Measurements from ENCODE around the gene SYMPK.

SYMPK gene

DNA sequence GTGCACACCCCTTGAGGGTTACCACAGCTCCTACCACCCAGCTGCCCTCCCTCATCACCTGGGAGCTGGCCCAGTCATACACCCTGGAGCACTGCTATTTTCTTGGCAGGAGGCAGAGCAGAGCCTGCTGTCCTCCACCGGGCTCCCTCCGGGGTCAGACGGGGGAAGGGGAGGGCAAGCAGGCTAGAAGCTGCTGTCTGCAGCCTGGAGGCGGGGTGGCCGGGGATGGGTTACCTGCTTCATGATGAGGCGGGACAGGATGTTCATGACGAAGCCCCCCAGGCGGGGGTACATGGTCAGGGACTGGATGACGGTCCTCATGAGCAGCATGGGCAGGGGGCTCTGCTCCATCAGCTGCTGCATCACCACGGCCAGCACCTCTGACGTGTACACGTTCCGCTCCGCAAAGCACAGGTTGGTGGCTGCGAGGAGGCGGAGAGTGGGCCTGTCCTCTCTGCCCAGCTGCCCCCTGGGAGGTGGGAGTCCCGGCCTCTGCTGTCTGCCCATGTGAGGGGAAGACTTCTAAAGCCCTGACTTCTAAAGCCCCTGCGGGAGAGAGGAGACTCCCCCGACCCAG, 45.1 kb downstream of the SYMPK start:
- H3K27me3 ChIP-seq (ENCODE audit: control insufficient read depth, insufficient read depth, low read length) = no peaks in the 10 kb centered on the region
- H3K4me1 ChIP-seq (ENCODE audit: control insufficient read depth, insufficient read depth, low read length) = peaks cover 6% of the 10 kb centered on the region
- peak overlapping the region; percentile 37 for H3K9ac ChIP-seq (ENCODE audit: low read depth, low read length)
- no peaks in the 10 kb centered on the region for H3K9me3 ChIP-seq (ENCODE audit: control insufficient read depth, insufficient read depth, low read length)
- peaks cover 28% of the 10 kb centered on the region for H3K36me3 ChIP-seq (ENCODE audit: control insufficient read depth, insufficient read depth, low read length)
- peak overlapping the region; percentile 30 for H3K4me3 ChIP-seq (ENCODE audit: low read depth, low read length)

DNA sequence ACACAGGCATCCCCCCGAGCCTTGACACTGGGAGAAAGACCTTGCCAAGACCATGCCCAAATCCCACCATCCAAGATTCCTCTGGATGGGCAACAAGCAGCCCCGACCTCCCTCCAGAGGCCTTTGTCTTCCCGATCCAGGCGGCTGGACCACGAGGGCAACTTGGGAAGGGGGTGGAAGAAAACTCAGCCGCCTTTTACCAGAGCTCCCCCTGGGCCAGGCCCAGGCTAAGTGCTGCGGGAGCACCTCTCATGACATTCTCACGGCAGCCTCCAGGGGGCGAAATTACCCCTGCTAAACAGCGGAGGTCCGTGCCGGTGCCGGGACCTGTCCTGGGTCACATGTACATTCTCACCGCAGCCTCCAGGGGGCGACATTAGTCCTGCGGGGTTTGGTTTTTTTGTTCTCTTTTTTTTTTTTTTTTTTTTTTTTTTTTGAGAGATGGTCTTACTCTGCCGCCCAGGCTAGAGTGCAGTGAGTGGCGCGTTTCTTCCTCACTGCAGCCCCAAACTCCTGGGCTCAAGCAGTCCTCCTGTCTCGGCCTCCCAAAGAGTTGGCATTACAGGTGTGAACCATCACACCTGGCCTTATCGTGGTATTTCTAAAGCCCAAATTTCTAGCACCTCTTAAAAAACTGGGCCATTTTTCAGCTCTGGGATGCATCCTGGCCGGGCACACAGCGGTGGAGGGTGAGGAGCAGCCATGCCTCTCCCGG, 45.8 kb downstream of the SYMPK start:
- H3K4me3 ChIP-seq (ENCODE audit: low read depth, low read length) = peak overlapping the region; percentile 73
- H3K27me3 ChIP-seq (ENCODE audit: control insufficient read depth, insufficient read depth, low read length) = no peaks in the 10 kb centered on the region
- peak overlapping the region; percentile 61 for H3K9ac ChIP-seq (ENCODE audit: low read depth, low read length)
- peaks cover 6% of the 10 kb centered on the region for H3K4me1 ChIP-seq (ENCODE audit: control insufficient read depth, insufficient read depth, low read length)
- no peaks in the 10 kb centered on the region for H3K9me3 ChIP-seq (ENCODE audit: control insufficient read depth, insufficient read depth, low read length)
- H3K36me3 ChIP-seq (ENCODE audit: control insufficient read depth, insufficient read depth, low read length) = peaks cover 22% of the 10 kb centered on the region

DNA sequence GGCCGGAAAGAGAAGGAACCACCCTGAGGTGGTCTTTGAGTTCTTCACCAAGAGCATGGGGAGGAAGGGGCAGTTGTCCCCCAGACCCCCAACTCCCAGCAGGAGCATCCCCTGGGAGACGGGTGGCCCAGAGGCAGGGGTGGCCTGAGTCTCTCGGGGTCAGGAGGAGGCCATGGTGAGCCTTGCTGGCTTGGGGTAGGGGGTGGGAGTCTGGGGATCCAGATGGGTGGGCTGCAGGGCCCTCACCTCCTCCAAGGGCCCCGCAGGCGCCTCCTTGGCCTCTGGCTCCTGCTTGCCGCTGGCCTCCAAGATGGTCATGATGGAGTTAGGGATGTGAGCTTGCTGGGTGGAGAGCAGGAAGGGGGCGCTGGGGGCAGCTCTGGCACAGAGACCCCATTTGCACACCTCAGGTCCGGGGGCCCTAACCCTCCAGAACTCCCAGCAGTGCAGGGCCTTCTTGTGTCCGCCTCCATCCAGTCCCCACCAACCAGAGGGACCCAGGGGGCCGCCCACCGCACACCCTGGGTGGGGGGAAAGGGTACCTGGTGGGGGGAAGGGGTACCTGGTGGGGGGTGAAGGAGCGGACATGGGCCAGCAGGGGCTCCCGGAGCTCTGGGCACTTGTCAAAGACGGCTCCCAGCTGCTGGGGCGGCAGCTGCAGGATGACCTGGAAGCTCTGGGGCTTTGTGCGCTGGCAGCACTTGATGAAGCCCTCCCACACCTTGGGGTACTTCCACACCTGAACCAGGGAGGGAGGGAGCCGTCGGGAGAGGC, 46.5 kb downstream of the SYMPK start:
- peak overlapping the region; percentile 73 for H3K4me3 ChIP-seq (ENCODE audit: low read depth, low read length)
- H3K4me1 ChIP-seq (ENCODE audit: control insufficient read depth, insufficient read depth, low read length) = peaks cover 6% of the 10 kb centered on the region
- peak overlapping the region; percentile 83 for H3K9ac ChIP-seq (ENCODE audit: low read depth, low read length)
- no peaks in the 10 kb centered on the region for H3K9me3 ChIP-seq (ENCODE audit: control insufficient read depth, insufficient read depth, low read length)
- no peaks in the 10 kb centered on the region for H3K27me3 ChIP-seq (ENCODE audit: control insufficient read depth, insufficient read depth, low read length)
- peaks cover 19% of the 10 kb centered on the region for H3K36me3 ChIP-seq (ENCODE audit: control insufficient read depth, insufficient read depth, low read length)

DNA sequence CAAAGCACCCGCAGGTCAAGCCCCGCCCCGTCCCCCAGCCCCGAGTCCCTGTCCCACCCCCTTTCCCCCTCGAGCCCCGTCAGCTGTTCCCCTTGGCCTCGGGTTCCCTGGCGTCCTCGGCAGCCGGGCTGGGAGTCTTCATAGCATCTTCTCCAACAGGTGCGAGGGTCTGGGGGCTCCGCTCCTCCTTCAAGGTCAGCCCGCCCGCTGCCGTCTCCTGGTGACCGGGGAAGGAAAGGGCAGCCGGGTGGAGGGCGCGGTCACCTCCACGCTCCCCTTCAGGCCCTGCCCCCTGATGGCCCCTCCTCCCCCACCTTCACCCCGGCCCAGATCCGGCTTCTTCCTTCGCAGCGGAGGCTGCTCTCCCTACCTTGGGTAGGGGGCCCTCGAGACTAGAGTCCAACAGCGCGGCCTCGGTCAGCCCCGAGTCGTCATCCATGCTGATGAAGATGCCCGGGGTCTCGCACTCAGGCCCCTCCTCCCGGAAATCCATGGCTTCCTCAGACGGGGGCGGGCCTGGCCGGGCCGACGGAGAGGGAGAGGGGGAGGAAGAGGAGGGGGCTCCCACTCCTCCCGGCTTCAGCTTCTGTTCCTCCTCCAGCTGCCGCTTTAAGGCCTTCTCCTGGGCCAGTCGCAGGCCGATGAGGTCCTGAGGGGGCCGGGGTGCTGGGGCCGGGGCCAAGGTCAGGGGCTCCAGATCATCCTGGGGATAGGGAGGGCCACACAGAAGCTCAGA, 47.3 kb downstream of the SYMPK start:
- Histone ChIP-seq H3K9me3 (ENCODE audit: control insufficient read depth, insufficient read depth, low read length) (no peaks in the 10 kb centered on the region), H3K9ac (ENCODE audit: low read depth, low read length) (peak overlapping the region; percentile 83), H3K27me3 (ENCODE audit: control insufficient read depth, insufficient read depth, low read length) (no peaks in the 10 kb centered on the region), H3K4me3 (ENCODE audit: low read depth, low read length) (peak overlapping the region; percentile 73), H3K4me1 (ENCODE audit: control insufficient read depth, insufficient read depth, low read length) (peaks cover 6% of the 10 kb centered on the region), H3K36me3 (ENCODE audit: control insufficient read depth, insufficient read depth, low read length) (peaks cover 12% of the 10 kb centered on the region)

DNA sequence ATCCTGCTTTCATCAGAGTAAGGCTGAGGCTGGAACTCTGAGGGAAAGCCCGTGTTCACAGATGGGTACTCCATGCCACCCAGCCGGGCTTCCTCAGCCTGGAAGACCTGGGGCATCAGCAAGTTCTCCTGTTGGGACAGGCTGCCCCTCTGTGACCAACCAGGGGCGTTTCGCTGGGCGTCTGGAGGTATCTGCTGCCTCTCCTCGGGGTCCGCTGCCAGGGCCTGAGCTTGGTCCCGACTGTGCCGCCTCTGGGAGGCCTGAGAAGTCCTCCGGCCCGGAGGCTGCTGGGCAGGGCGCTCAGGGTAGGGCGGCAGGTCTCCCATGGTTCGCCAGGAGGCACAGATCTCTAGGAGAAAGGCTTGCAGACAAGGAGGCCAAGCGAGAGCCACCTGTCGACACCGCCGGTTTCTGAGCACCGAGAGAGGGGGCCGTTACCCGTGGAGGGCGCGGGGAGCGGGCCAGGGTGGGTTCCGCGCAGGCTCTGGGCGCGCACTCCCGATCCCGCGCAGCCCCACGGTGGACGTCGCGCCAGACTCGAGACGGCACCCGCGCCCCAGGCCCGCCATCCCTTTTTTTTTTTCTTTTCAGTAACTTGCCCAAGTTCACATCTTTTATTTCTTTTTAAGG, 48.0 kb downstream of the SYMPK start, which contains the start of gene RSPH6A:
TSS of gene RSPH6A (minus strand) at position 458 of the 630 bp plus-strand sequence. CDS start at position 326, 132 bp downstream.
- Histone ChIP-seq H3K9me3 (ENCODE audit: control insufficient read depth, insufficient read depth, low read length) (no peaks in the 10 kb centered on the region), H3K4me3 (ENCODE audit: low read depth, low read length) (peak within 1 kb of the TSS; percentile 73), H3K36me3 (ENCODE audit: control insufficient read depth, insufficient read depth, low read length) (peaks cover 6% of the 10 kb centered on the region), H3K9ac (ENCODE audit: low read depth, low read length) (peak within 1 kb of the TSS; percentile 83), H3K27me3 (ENCODE audit: control insufficient read depth, insufficient read depth, low read length) (no peaks in the 10 kb centered on the region), H3K4me1 (ENCODE audit: control insufficient read depth, insufficient read depth, low read length) (peaks cover 6% of the 10 kb centered on the region)

DNA sequence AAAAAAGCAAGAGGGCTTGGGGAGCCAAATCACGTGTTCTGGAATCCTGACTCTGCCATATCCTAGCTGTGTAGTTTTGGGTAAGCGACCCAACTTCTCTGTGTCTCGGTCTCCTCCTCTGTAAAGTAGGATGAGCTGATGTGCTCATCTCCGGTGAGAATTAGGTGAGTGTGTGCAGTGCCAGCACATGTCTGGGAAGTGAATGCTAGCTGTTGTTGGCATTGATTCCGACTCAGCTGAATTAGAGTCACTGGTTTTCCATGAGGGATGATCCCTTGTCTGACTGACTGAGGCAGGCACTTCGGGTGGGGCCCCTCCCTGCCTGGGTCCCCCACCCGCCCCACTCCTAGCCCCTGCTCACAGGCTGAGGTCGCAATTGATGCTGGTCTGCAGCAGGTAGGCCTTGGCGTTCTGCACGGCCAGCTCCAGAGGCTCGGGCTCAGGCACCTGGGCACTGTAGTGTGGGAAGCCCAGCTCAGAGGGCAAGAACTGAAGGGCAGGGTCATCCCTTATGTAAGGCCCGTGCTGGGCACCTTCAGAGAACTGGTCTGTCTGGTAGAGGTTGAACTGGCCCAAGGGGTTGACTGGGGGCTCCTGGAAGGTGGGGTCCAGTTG, 48.7 kb downstream of the SYMPK start:
- Histone ChIP-seq H3K4me1 (ENCODE audit: control insufficient read depth, insufficient read depth, low read length) (peaks cover 5% of the 10 kb centered on the region), H3K36me3 (ENCODE audit: control insufficient read depth, insufficient read depth, low read length) (no peaks in the 10 kb centered on the region), H3K9ac (ENCODE audit: low read depth, low read length) (no peak overlapping the region), H3K4me3 (ENCODE audit: low read depth, low read length) (no peak overlapping the region), H3K9me3 (ENCODE audit: control insufficient read depth, insufficient read depth, low read length) (no peaks in the 10 kb centered on the region), H3K27me3 (ENCODE audit: control insufficient read depth, insufficient read depth, low read length) (no peaks in the 10 kb centered on the region)

DNA sequence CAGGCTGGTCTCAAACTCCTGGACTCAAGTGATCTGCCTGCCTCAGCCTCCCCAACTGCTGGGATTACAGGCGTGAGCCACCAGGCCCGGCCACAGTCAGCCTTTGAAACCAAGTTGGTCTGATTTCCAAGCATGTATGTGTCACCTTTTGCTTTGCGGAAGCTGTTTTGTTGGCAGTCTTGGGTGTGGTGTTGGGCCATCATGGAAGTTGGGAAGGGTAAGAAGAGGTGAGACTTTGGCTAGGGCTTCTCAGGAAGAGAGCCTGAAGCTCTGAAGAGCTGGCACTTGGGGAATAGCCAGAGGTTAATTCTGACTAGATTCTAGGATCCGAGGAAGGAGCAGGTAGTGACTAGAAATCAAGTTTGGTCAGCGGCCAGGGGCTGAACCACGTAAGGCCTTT, 50.6 kb downstream of the SYMPK start:
- Histone ChIP-seq H3K27me3 (ENCODE audit: control insufficient read depth, insufficient read depth, low read length) (no peaks in the 10 kb centered on the region), H3K4me3 (ENCODE audit: low read depth, low read length) (no peak overlapping the region), H3K9ac (ENCODE audit: low read depth, low read length) (no peak overlapping the region), H3K9me3 (ENCODE audit: control insufficient read depth, insufficient read depth, low read length) (no peaks in the 10 kb centered on the region), H3K36me3 (ENCODE audit: control insufficient read depth, insufficient read depth, low read length) (no peaks in the 10 kb centered on the region), H3K4me1 (ENCODE audit: control insufficient read depth, insufficient read depth, low read length) (peaks cover under 1% of the 10 kb centered on the region)

DNA sequence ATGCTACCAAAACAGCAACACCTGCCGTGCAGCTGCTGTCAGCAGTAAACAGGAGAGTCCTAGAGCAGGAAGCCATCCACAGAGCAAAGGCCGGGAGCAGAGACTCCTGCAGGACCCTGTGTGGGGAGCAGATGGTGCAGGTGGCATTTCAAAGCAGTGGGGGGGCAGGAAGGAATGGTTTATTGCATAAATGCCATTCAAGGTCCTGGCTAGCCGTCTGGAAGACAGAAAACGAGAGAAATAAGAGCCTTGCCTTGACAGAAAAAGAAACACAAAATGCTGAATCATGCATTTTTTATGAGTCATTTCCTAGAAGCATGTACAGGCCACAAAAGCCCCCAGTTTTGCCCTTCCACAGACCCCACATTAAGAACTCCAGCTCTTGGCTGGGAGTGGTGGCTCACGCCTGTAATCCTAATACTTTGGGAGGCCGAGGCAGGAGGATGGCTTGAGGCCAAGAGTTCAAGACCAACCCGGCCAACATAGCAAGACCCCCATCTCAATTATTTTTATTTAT, 53.2 kb downstream of the SYMPK start:
- Histone ChIP-seq H3K27me3 (ENCODE audit: control insufficient read depth, insufficient read depth, low read length) (no peaks in the 10 kb centered on the region), H3K9ac (ENCODE audit: low read depth, low read length) (no peak overlapping the region), H3K4me1 (ENCODE audit: control insufficient read depth, insufficient read depth, low read length) (no peaks in the 10 kb centered on the region), H3K9me3 (ENCODE audit: control insufficient read depth, insufficient read depth, low read length) (no peaks in the 10 kb centered on the region), H3K4me3 (ENCODE audit: low read depth, low read length) (no peak overlapping the region), H3K36me3 (ENCODE audit: control insufficient read depth, insufficient read depth, low read length) (no peaks in the 10 kb centered on the region)

DNA sequence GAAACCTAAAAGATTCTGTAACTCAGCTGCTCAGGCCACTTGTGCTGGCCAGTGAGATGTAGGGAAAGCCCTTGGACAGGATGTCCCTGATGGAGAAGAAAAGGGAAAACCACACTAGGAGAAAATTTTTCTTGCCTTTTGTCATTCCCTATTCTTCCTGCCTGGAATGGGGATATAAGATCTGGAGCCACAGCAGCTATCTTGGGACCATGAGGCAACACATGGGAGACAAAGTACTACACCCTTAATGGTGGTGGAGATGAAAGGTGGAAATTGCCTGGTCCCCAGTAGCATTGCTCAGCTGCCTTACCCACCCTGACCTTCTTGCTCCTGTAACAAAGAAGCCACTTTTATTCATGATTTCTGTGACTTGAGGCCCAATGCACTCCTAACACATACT, 57.2 kb downstream of the SYMPK start:
- Histone ChIP-seq H3K4me3 (ENCODE audit: low read depth, low read length) (no peak overlapping the region), H3K36me3 (ENCODE audit: control insufficient read depth, insufficient read depth, low read length) (no peaks in the 10 kb centered on the region), H3K27me3 (ENCODE audit: control insufficient read depth, insufficient read depth, low read length) (no peaks in the 10 kb centered on the region), H3K9me3 (ENCODE audit: control insufficient read depth, insufficient read depth, low read length) (no peaks in the 10 kb centered on the region), H3K4me1 (ENCODE audit: control insufficient read depth, insufficient read depth, low read length) (no peaks in the 10 kb centered on the region), H3K9ac (ENCODE audit: low read depth, low read length) (no peak overlapping the region)

DNA sequence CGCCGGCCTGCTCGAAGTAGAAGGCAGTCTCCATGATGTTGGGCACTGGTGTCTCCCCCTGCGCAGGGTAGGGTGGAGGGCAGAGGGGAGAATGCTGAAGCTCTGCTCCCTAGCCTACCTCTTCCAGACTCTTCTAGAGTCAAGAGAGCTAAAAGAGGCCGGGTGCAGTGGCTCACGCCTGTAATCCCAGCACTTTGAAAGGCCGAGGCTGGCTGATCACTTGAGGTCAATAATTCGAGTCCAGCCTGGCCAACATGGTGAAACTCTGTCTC, 58.1 kb downstream of the SYMPK start:
- no peak overlapping the region for H3K4me3 ChIP-seq (ENCODE audit: low read depth, low read length)

More for the DNA sequence above, 58.1 kb downstream of the SYMPK start:
- H3K9ac ChIP-seq (ENCODE audit: low read depth, low read length) = no peak overlapping the region
- H3K9me3 ChIP-seq (ENCODE audit: control insufficient read depth, insufficient read depth, low read length) = no peaks in the 10 kb centered on the region
- H3K4me1 ChIP-seq (ENCODE audit: control insufficient read depth, insufficient read depth, low read length) = no peaks in the 10 kb centered on the region
- no peaks in the 10 kb centered on the region for H3K36me3 ChIP-seq (ENCODE audit: control insufficient read depth, insufficient read depth, low read length)
- no peaks in the 10 kb centered on the region for H3K27me3 ChIP-seq (ENCODE audit: control insufficient read depth, insufficient read depth, low read length)
